Activated CD4-positive, CD25-positive, alpha-beta regulatory T cell (primary cell): ENCODE data around the gene CSDE1.
"Not testable (repeated sequence)": the region's sequence is repeated elsewhere in the genome, so short reads cannot be mapped to it uniquely, and the experiment has no call there.

Source experiments
- DNase-seq, 4 experiments: peaks; one replicate each; lab custom pipeline; 2025; lab: John Stamatoyannopoulos, UW

CSDE1 gene

GRCh38 chr1:114757455-114758255, at the start of gene CSDE1:
TSS of gene CSDE1 (minus strand) at chr1:114757984. CDS start at chr1:114739890, 18,094 bp downstream.
- peak; percentile 88 to 90 (median 89) for DNase-seq

GRCh38 chr1:114804449-114804848, 46.7 kb upstream of the CSDE1 start:
- DNase-seq: not testable (repeated sequence)

GRCh38 chr1:114803001-114803400, 45.2 kb upstream of the CSDE1 start:
- DNase-seq: no peak

GRCh38 chr1:114794038-114794437, 36.3 kb upstream of the CSDE1 start:
- no peak for DNase-seq

GRCh38 chr1:114790581-114790980, 32.8 kb upstream of the CSDE1 start:
- DNase-seq: not testable (repeated sequence)

GRCh38 chr1:114786440-114786839, 28.7 kb upstream of the CSDE1 start:
- not testable (repeated sequence) for DNase-seq

GRCh38 chr1:114782476-114782875, 24.7 kb upstream of the CSDE1 start:
- DNase-seq: no peak

GRCh38 chr1:114780344-114781226, 22.8 kb upstream of the CSDE1 start, which contains the start of gene SIKE1:
TSS of gene SIKE1 (minus strand) at chr1:114780685. CDS start at chr1:114780607, 78 bp downstream.
- peak; percentile 74 to 91 (median 84) for DNase-seq

GRCh38 chr1:114779722-114780121, 21.9 kb upstream of the CSDE1 start:
- DNase-seq: no peak

GRCh38 chr1:114776726-114777125, 18.9 kb upstream of the CSDE1 start:
- not testable (repeated sequence) for DNase-seq

GRCh38 chr1:114771992-114772391, 14.2 kb upstream of the CSDE1 start:
- no peak for DNase-seq

GRCh38 chr1:114770989-114771388, 13.2 kb upstream of the CSDE1 start:
- DNase-seq: no peak

- no peak for DNase-seq
These were observed 6.9 kb upstream of the CSDE1 start for GRCh38 chr1:114764689-114765088.

GRCh38 chr1:114758256-114758832, 560 bp upstream of the CSDE1 start:
- no peak for DNase-seq

- no peak for DNase-seq
These were observed 782 bp downstream of the CSDE1 start for GRCh38 chr1:114756949-114757454.

GRCh38 chr1:114756009-114756892, 1.5 kb downstream of the CSDE1 start:
- DNase-seq: no peak

- DNase-seq: no peak
These were observed 2.5 kb downstream of the CSDE1 start for GRCh38 chr1:114755006-114755931.

GRCh38 chr1:114753702-114754101, 4.1 kb downstream of the CSDE1 start:
- DNase-seq: not testable (repeated sequence)

- no peak for DNase-seq
These were observed 4.6 kb downstream of the CSDE1 start for GRCh38 chr1:114753143-114753542.

- no peak for DNase-seq
These were observed 7.0 kb downstream of the CSDE1 start for GRCh38 chr1:114750780-114751179.
